ENCODE data around the gene KIAA2012. TPM values are rescaled to one million over a fixed set of nuclear protein-coding genes. Genes with fewer than 3 reads are reported as not detected.

KIAA2012 gene
- total RNA-seq, 1 donor from 2014 or later: not detected

DNA sequence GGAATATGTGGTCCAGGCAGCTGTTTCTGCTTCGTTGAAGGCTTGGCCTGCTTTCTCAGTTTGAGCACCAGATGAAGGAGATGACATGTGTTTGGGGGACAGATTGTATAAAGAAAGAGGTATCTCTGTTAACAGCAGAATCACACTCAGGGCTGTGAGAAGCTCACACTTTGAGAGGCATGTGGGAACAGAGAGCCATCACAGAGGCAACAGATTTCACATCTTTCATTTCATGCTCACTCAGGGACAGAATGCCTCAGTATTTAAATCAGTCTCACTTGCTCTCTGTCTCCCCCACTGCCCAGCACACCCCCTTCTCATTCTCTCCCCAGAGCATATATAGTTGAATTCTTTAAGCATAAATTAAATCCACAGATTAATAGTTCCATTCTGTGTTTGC is 37.4 kb downstream of the KIAA2012 start:
- H3K4me2 ChIP-seq (ENCODE audit: low read length): no peak overlapping the region
- peak overlapping the region; percentile 92 for H3K27ac Mint-ChIP-seq (ENCODE audit: unreplicated experiment)
- no peak for DNase-seq (ENCODE audit: low read depth)

DNA sequence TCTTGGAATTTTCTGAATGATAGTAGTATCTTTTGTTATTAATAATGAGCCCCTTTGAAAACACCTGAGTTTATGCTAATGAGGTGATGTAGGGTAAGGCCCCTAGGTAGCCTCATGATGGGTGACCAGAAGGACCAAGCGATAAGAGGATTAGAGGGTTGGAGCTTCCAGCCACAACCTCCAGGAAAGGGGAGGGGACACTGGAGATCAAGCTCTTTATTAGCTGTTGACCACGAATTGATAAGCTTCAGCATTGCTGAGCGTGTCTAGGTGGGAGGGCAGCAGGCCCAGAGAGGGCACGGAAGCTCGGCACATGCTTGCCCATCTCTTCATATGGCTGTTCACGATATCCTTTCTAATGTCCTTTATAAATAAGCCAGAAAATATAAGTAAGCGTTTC is 39.0 kb downstream of the KIAA2012 start:
- H3K36me3 Mint-ChIP-seq (ENCODE audit: low read depth, unreplicated experiment): no peaks in the 10 kb centered on the region
- H3K36me3 ChIP-seq (ENCODE audit: insufficient read depth, low read length): no peaks in the 10 kb centered on the region
- no peaks in the 10 kb centered on the region for H3K9me3 ChIP-seq (ENCODE audit: insufficient read depth, low read depth, low read length)
- peak overlapping the region; percentile 15 for H3K4me3 Mint-ChIP-seq (ENCODE audit: unreplicated experiment)
- FAIRE-seq (no peak), DNase-seq (ENCODE audit: low read depth) (no peak)
- no peaks in the 10 kb centered on the region for H4K20me1 ChIP-seq (ENCODE audit: insufficient read depth, low read length)
- H3K9me3 Mint-ChIP-seq (ENCODE audit: unreplicated experiment): peaks cover under 1% of the 10 kb centered on the region
- H3K27me3 ChIP-seq (ENCODE audit: insufficient read depth, low read length): no peaks in the 10 kb centered on the region
- H3K9ac ChIP-seq (ENCODE audit: low read length): no peak overlapping the region
- TF ChIP-seq EZH2 (IDR thresholded peaks at IDR 0.05; ENCODE audit: insufficient read depth, low read length): no peak
- TF ChIP-seq, protein P1, sequence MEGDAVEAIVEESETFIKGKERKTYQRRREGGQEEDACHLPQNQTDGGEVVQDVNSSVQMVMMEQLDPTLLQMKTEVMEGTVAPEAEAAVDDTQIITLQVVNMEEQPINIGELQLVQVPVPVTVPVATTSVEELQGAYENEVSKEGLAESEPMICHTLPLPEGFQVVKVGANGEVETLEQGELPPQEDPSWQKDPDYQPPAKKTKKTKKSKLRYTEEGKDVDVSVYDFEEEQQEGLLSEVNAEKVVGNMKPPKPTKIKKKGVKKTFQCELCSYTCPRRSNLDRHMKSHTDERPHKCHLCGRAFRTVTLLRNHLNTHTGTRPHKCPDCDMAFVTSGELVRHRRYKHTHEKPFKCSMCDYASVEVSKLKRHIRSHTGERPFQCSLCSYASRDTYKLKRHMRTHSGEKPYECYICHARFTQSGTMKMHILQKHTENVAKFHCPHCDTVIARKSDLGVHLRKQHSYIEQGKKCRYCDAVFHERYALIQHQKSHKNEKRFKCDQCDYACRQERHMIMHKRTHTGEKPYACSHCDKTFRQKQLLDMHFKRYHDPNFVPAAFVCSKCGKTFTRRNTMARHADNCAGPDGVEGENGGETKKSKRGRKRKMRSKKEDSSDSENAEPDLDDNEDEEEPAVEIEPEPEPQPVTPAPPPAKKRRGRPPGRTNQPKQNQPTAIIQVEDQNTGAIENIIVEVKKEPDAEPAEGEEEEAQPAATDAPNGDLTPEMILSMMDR (IDR thresholded peaks at IDR 0.05; ENCODE audit: insufficient read depth, low read depth, low read length): no peak
- no peaks in the 10 kb centered on the region for H3K27me3 Mint-ChIP-seq (ENCODE audit: low read depth, unreplicated experiment)
- no peak overlapping the region for H3K4me2 ChIP-seq (ENCODE audit: low read length)
- no peak overlapping the region for H3K27ac Mint-ChIP-seq (ENCODE audit: unreplicated experiment)
- peaks cover 40% of the 10 kb centered on the region for H3K4me1 Mint-ChIP-seq (ENCODE audit: low read depth, unreplicated experiment)
- H2AFZ ChIP-seq (ENCODE audit: low read depth, low read length): no peak overlapping the region
- peaks cover 13% of the 10 kb centered on the region for H3K4me1 ChIP-seq (ENCODE audit: insufficient read depth, low read length)
- H3K27ac ChIP-seq (ENCODE audit: low read depth, low read length): no peak overlapping the region
- no peak overlapping the region for H3K4me3 ChIP-seq (ENCODE audit: insufficient read depth, low read depth, low read length)
- no peaks in the 10 kb centered on the region for H3K79me2 ChIP-seq (ENCODE audit: insufficient read depth, low read length)

More for the DNA sequence above, 37.4 kb downstream of the KIAA2012 start:
- Mint-ChIP-seq H3K27me3 (ENCODE audit: low read depth, unreplicated experiment) (peaks cover 1% of the 10 kb centered on the region), H3K4me1 (ENCODE audit: low read depth, unreplicated experiment) (peaks cover 27% of the 10 kb centered on the region), H3K9me3 (ENCODE audit: unreplicated experiment) (no peaks in the 10 kb centered on the region), H3K4me3 (ENCODE audit: unreplicated experiment) (no peak overlapping the region), H3K36me3 (ENCODE audit: low read depth, unreplicated experiment) (no peaks in the 10 kb centered on the region)
- Histone ChIP-seq H3K4me1 (ENCODE audit: insufficient read depth, low read length) (peaks cover 13% of the 10 kb centered on the region), H2AFZ (ENCODE audit: low read depth, low read length) (no peak overlapping the region), H3K27ac (ENCODE audit: low read depth, low read length) (no peak overlapping the region), H3K9me3 (ENCODE audit: insufficient read depth, low read depth, low read length) (no peaks in the 10 kb centered on the region), H4K20me1 (ENCODE audit: insufficient read depth, low read length) (no peaks in the 10 kb centered on the region), H3K9ac (ENCODE audit: low read length) (no peak overlapping the region), H3K79me2 (ENCODE audit: insufficient read depth, low read length) (no peaks in the 10 kb centered on the region), H3K36me3 (ENCODE audit: insufficient read depth, low read length) (no peaks in the 10 kb centered on the region), H3K27me3 (ENCODE audit: insufficient read depth, low read length) (no peaks in the 10 kb centered on the region), H3K4me3 (ENCODE audit: insufficient read depth, low read depth, low read length) (no peak overlapping the region)
- TF ChIP-seq, protein P1 (IDR thresholded peaks at IDR 0.05; ENCODE audit: insufficient read depth, low read depth, low read length): no peak
- TF ChIP-seq EZH2 (IDR thresholded peaks at IDR 0.05; ENCODE audit: insufficient read depth, low read length): no peak
- FAIRE-seq: no peak

DNA sequence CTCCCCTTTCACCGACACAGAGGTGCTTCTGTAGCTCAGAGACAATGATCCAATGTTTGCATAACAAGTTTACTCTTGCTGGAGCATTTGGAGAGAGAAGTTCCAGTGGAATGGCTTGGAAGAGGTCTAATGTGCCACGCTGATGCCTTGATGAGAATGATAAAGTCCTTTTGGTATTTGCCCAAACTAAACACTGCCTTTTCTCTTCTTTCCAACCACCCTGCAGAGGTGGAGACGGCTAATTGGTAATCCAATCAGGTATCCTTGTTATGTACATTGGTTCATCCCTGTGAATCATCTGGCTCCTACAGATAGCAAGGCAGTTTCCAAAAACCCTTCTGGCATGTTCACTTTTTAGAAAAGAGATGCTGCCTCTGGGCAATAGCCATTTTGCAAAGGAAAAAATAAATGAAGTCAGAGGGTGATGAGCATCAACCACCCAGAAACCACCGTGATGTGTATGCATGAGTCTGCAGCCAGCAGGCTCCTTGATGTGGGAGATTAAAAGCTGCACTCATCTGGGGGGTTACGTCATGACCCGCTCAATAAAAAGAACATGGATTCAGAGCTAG is 40.6 kb downstream of the KIAA2012 start:
- Histone ChIP-seq H3K27ac (ENCODE audit: low read depth, low read length) (no peak overlapping the region), H2AFZ (ENCODE audit: low read depth, low read length) (no peak overlapping the region), H3K36me3 (ENCODE audit: insufficient read depth, low read length) (no peaks in the 10 kb centered on the region), H3K9ac (ENCODE audit: low read length) (no peak overlapping the region), H4K20me1 (ENCODE audit: insufficient read depth, low read length) (no peaks in the 10 kb centered on the region), H3K9me3 (ENCODE audit: insufficient read depth, low read depth, low read length) (no peaks in the 10 kb centered on the region), H3K4me1 (ENCODE audit: insufficient read depth, low read length) (peaks cover 13% of the 10 kb centered on the region), H3K4me3 (ENCODE audit: insufficient read depth, low read depth, low read length) (no peak overlapping the region), H3K4me2 (ENCODE audit: low read length) (no peak overlapping the region), H3K79me2 (ENCODE audit: insufficient read depth, low read length) (no peaks in the 10 kb centered on the region), H3K27me3 (ENCODE audit: insufficient read depth, low read length) (no peaks in the 10 kb centered on the region)
- H3K27me3 Mint-ChIP-seq (ENCODE audit: low read depth, unreplicated experiment): no peaks in the 10 kb centered on the region
- no peak for TF ChIP-seq EZH2 (IDR thresholded peaks at IDR 0.05; ENCODE audit: insufficient read depth, low read length)
- TF ChIP-seq, protein P1 (IDR thresholded peaks at IDR 0.05; ENCODE audit: insufficient read depth, low read depth, low read length): no peak
- DNase-seq (ENCODE audit: low read depth) (peak; percentile 86), FAIRE-seq (no peak)
- H3K36me3 Mint-ChIP-seq (ENCODE audit: low read depth, unreplicated experiment): no peaks in the 10 kb centered on the region
- H3K27ac Mint-ChIP-seq (ENCODE audit: unreplicated experiment): no peak overlapping the region
- H3K9me3 Mint-ChIP-seq (ENCODE audit: unreplicated experiment): peaks cover 6% of the 10 kb centered on the region
- no peak overlapping the region for H3K4me3 Mint-ChIP-seq (ENCODE audit: unreplicated experiment)
- peaks cover 40% of the 10 kb centered on the region for H3K4me1 Mint-ChIP-seq (ENCODE audit: low read depth, unreplicated experiment)
